Measurements from ENCODE around the gene NPDC1.

GRCh38 chr9:137028263-137029057 lies 17.5 kb downstream of the NPDC1 start:
- TF ChIP-seq POLR2A (IDR thresholded peaks at IDR 0.05; ENCODE audit: low read depth, low read length) (no peak), POLR2AphosphoS5 (IDR thresholded peaks at IDR 0.05; ENCODE audit: low read depth, low read length) (no peak), POU2F2 (IDR thresholded peaks at IDR 0.05; ENCODE audit: low read depth, low read length) (no peak), SPI1 (IDR thresholded peaks at IDR 0.05; ENCODE audit: low read depth, low read length) (no peak), TAF1 (IDR thresholded peaks at IDR 0.05; ENCODE audit: low read depth, low read length) (no peak), PAX5 (IDR thresholded peaks at IDR 0.05; ENCODE audit: insufficient read depth, low read length, severe bottlenecking) (no peak)
